ENCODE results near the gene SEC14L1. TPM values are rescaled to one million over a fixed set of nuclear protein-coding genes. Genes with fewer than 3 reads are reported as not detected.

SEC14L1 gene
- total RNA-seq, 1 experiment from 2014 or later, result 78.6 TPM

GRCh38 chr17:77160875-77161530, 20.2 kb downstream of the SEC14L1 start:
- Histone ChIP-seq H3K4me1 (ENCODE audit: insufficient read depth, low read length, poor library complexity, severe bottlenecking) (peaks cover 34% of the 10 kb centered on the region), H3K27me3 (replicated peaks; ENCODE audit: insufficient read depth, low read depth, low read length, poor library complexity) (no peaks in the 10 kb centered on the region), H3K27ac (ENCODE audit: low read depth, low read length, poor library complexity, severe bottlenecking) (no peak overlapping the region), H3K4me3 (ENCODE audit: low read depth, low read length, poor library complexity, severe bottlenecking) (no peak overlapping the region), H3K36me3 (ENCODE audit: insufficient read depth, low read length, poor library complexity, severe bottlenecking) (no peaks in the 10 kb centered on the region), H3K9me3 (ENCODE audit: low read depth, low read length, poor library complexity, severe bottlenecking) (no peaks in the 10 kb centered on the region)
- intact Hi-C loops (cut with micrococcal nuclease; ENCODE audit: unreplicated experiment), result no loop called here
- ChIA-PET POLR2A (ENCODE audit: low non-redundant PET) (no interaction called here), CTCF (no interaction called here)
- TF ChIP-seq EZH2 (IDR thresholded peaks at IDR 0.05; ENCODE audit: borderline replicate concordance, low read depth, low read length, poor library complexity, severe bottlenecking), result no peak
- TF ChIP-seq, protein P1, sequence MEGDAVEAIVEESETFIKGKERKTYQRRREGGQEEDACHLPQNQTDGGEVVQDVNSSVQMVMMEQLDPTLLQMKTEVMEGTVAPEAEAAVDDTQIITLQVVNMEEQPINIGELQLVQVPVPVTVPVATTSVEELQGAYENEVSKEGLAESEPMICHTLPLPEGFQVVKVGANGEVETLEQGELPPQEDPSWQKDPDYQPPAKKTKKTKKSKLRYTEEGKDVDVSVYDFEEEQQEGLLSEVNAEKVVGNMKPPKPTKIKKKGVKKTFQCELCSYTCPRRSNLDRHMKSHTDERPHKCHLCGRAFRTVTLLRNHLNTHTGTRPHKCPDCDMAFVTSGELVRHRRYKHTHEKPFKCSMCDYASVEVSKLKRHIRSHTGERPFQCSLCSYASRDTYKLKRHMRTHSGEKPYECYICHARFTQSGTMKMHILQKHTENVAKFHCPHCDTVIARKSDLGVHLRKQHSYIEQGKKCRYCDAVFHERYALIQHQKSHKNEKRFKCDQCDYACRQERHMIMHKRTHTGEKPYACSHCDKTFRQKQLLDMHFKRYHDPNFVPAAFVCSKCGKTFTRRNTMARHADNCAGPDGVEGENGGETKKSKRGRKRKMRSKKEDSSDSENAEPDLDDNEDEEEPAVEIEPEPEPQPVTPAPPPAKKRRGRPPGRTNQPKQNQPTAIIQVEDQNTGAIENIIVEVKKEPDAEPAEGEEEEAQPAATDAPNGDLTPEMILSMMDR (conservative IDR thresholded peaks at IDR 0.05; ENCODE audit: low read depth, low read length), result no peak
- DNase-seq (ENCODE audit: low spot score), result no peak
- no TSS peak for BruUV-seq (replicated peaks)

- intact Hi-C loops (cut with micrococcal nuclease; ENCODE audit: unreplicated experiment), result no loop called here
- Histone ChIP-seq H3K36me3 (ENCODE audit: insufficient read depth, low read length, poor library complexity, severe bottlenecking) (no peaks in the 10 kb centered on the region), H3K9me3 (ENCODE audit: low read depth, low read length, poor library complexity, severe bottlenecking) (peaks cover 4% of the 10 kb centered on the region), H3K27me3 (replicated peaks; ENCODE audit: insufficient read depth, low read depth, low read length, poor library complexity) (no peaks in the 10 kb centered on the region), H3K27ac (ENCODE audit: low read depth, low read length, poor library complexity, severe bottlenecking) (no peak overlapping the region), H3K4me1 (ENCODE audit: insufficient read depth, low read length, poor library complexity, severe bottlenecking) (peaks cover 28% of the 10 kb centered on the region), H3K4me3 (ENCODE audit: low read depth, low read length, poor library complexity, severe bottlenecking) (no peak overlapping the region)
- CTCF ChIA-PET, result no interaction called here
- DNase-seq (ENCODE audit: low spot score), result no peak
- POLR2A ChIA-PET (ENCODE audit: low non-redundant PET), result no interaction called here
- TF ChIP-seq EZH2 (IDR thresholded peaks at IDR 0.05; ENCODE audit: borderline replicate concordance, low read depth, low read length, poor library complexity, severe bottlenecking), result no peak
- TF ChIP-seq, protein P1 (conservative IDR thresholded peaks at IDR 0.05; ENCODE audit: low read depth, low read length), result no peak
- BruUV-seq (replicated peaks), result no TSS peak
These were observed 21.2 kb downstream of the SEC14L1 start for GRCh38 chr17:77161953-77162352.

DNA sequence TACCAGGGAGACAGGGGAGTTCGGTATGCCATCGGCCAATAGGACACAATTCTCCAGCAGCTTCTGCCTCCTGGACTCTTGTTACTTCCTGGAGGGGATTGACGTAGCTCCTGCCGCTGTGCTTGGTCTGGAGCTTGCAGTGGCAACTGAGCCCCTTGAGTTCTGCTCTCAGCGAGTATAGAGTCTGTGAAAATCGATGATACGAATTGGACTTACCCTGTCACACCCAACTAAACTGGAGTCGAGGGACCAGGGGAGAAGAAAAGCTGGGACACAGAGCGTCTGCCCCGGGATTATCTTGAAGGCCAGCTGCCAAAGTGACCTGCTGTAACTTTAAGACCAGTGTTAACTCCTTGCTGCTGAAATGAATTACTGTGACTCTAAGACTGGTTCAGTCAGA, 22.2 kb downstream of the SEC14L1 start:
- no peak for DNase-seq (ENCODE audit: low spot score)
- Histone ChIP-seq H3K4me3 (ENCODE audit: low read depth, low read length, poor library complexity, severe bottlenecking) (no peak overlapping the region), H3K27me3 (replicated peaks; ENCODE audit: insufficient read depth, low read depth, low read length, poor library complexity) (no peaks in the 10 kb centered on the region), H3K9me3 (ENCODE audit: low read depth, low read length, poor library complexity, severe bottlenecking) (peaks cover 14% of the 10 kb centered on the region), H3K36me3 (ENCODE audit: insufficient read depth, low read length, poor library complexity, severe bottlenecking) (no peaks in the 10 kb centered on the region), H3K27ac (ENCODE audit: low read depth, low read length, poor library complexity, severe bottlenecking) (no peak overlapping the region), H3K4me1 (ENCODE audit: insufficient read depth, low read length, poor library complexity, severe bottlenecking) (peaks cover 25% of the 10 kb centered on the region)
- ChIA-PET CTCF (no interaction called here), POLR2A (ENCODE audit: low non-redundant PET) (interaction anchor here (0.6 kb wide), 1 partner anchor 347 kb away, joined by 3 read pairs; no protein-coding TSS in a partner anchor)
- TF ChIP-seq, protein P1 (conservative IDR thresholded peaks at IDR 0.05; ENCODE audit: low read depth, low read length), result no peak
- no TSS peak for BruUV-seq (replicated peaks)
- intact Hi-C loops (cut with micrococcal nuclease; ENCODE audit: unreplicated experiment), result no loop called here

Data from A673 (cell line).